NCI-H748 (cell line): ENCODE data around the gene IRF4.
"Not testable (repeated sequence)": the region's sequence is repeated elsewhere in the genome, so short reads cannot be mapped to it uniquely, and the experiment has no call there.

Experiments
- DNase-seq: peaks from one replicate; lab custom pipeline; 2025; ENCODE audit not compliant: unreplicated experiment; lab: John Stamatoyannopoulos, UW

IRF4 gene

DNA sequence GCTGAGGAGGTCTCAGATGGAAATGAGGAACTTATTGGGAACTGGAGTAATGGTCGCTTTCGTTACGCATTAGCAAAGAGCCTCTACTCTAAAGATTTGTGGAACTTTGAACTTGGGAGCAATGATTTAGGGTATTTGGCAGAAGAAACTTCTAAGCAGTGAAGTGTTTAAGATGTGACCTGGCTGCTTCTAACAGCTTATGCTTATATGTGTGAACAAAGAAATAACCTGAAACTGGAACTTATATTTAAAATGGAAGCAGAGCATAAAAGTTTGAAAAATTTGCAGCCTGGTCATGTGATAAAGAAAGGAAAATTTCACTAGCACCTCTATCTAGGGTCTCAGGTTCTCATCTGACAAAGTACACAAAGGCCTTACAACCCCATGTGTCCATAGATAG is 23.5 kb downstream of the IRF4 start:
- no peak for DNase-seq

GRCh38 chr6:421211-421610 is 29.7 kb downstream of the IRF4 start:
- DNase-seq, result no peak

DNA sequence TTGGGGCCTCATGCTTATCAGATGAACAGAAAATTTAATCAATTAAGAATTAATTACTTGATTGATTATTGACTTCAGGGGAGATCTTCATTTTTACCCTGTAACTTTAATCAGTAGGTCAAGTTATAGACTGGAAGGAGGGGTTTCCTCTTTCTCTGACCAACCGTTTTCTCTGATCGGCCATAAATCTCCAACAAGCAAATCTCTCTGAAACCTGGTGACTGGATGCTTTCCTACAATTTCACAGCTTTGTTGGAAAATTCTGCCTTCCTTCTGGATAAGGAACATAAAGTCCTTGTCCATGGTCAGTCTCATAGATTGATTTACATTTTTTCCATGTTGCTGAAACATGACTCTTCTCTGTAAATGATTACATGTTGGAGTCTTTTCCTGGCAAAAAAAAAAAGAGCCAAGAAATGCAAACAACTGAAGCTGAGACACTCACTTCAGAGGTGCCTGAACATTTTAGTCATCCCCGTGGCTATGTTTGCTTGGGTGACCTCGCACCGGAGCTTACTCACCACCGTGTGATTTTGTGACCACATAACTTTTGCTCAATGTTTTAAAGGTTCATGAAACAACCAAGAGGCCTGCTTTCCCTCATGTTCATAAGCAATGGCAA is 31.0 kb downstream of the IRF4 start:
- no peak for DNase-seq

DNA sequence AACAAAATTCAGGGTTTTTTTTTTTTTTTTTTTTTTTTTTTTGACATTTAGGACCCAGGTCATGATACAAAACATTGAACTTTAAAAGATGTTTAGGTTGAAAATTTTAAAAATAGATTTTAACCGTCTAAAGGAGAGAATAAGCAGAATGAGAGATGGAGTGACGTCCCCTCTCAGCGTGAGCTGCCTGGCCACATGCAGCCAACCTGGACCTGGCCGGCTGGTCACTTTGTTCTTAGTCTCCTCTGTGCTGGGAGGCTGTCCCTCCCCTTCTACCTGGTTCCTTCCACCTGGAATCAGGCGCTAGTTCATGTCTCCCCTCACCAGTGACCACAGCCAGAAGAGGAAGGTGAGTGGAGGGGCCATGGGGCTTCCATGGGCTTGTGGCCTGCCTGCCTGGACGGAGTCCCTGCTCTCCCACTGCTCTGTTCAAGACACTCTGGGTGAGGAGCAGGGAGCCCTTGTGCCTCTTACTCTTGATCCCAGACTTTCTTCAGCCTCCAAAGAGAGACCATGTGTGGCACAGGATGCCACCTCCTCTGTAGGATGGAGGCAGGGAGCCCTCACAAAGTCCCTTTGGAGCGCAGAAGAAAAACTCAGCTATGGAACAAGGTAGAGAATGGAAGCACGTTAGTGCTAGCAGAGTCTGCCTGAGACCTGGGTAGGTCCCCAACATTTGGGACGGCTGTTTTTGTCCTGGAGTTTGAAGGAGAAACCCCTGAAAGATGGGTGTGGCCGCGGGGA is 31.7 kb downstream of the IRF4 start:
- DNase-seq, result no peak

GRCh38 chr6:423799-424345 is 32.3 kb downstream of the IRF4 start:
- no peak for DNase-seq

- no peak for DNase-seq
Measured at GRCh38 chr6:424741-425417, 33.3 kb downstream of the IRF4 start.

- DNase-seq, result not testable (repeated sequence)
Measured at GRCh38 chr6:425418-425788, 33.9 kb downstream of the IRF4 start.

- not testable (repeated sequence) for DNase-seq
Measured at GRCh38 chr6:426198-426738, 34.7 kb downstream of the IRF4 start.

DNA sequence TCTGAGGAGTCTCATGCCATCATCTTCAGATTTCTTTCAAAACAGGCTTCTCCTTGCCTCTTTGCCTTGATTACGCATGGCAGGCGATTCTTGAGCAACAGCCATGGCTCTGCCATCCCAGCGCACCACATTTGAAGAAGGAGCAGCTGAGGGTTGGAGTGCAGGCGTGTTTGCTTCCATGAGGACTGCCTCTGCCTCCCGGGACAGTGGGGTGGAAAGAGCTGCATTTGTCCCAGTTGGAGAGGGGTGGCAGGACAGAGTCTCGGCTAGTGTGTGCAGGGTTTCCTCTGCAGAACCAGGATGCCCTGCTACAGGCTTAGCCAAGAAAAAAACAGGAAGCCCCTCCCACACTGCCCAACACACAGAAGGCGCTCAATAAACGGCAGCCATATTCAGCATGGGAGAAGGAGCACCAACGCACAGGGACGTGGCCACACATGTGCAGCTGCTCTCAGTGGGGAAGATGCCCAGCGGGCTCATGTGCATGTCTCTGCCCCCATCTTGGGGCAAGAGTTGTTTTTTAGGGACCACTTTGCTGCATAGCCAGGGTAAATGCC is 36.6 kb downstream of the IRF4 start:
- DNase-seq, result no peak

GRCh38 chr6:429515-430121 is 38.1 kb downstream of the IRF4 start:
- no peak for DNase-seq

GRCh38 chr6:431504-431903 is 40.0 kb downstream of the IRF4 start:
- no peak for DNase-seq

- DNase-seq, result no peak
Measured at GRCh38 chr6:431986-432385, 40.4 kb downstream of the IRF4 start.

GRCh38 chr6:434051-434705 is 42.6 kb downstream of the IRF4 start:
- DNase-seq, result no peak

GRCh38 chr6:435441-436307 is 44.1 kb downstream of the IRF4 start:
- DNase-seq, result no peak

GRCh38 chr6:436308-437036 is 44.9 kb downstream of the IRF4 start:
- no peak for DNase-seq

GRCh38 chr6:437037-437392 is 45.5 kb downstream of the IRF4 start:
- no peak for DNase-seq

GRCh38 chr6:438634-439170 is 47.1 kb downstream of the IRF4 start:
- DNase-seq, result no peak

GRCh38 chr6:439641-440167 is 48.2 kb downstream of the IRF4 start:
- DNase-seq, result peak; percentile 44
